GM18520 (cell line): Measurements from ENCODE around the gene FBXL4.

ENCODE experiments used
- ATAC-seq: cut with Tn5 transposase; IDR thresholded peaks from one replicate; pipeline ENCODE4 v1.9.1; 2021; ENCODE audit not compliant: unreplicated experiment

FBXL4 gene

GRCh38 chr6:98840385-98840784, 107.4 kb downstream of the FBXL4 start:
- no peak for ATAC-seq

- ATAC-seq = no peak
These were observed 107.9 kb downstream of the FBXL4 start for GRCh38 chr6:98839781-98840361.

- no peak for ATAC-seq
These were observed 108.8 kb downstream of the FBXL4 start for GRCh38 chr6:98838975-98839374.

- ATAC-seq = no peak
These were observed 109.7 kb downstream of the FBXL4 start for GRCh38 chr6:98838032-98838431.

- ATAC-seq = no peak
These were observed 110.5 kb downstream of the FBXL4 start for GRCh38 chr6:98836962-98837944.

GRCh38 chr6:98836025-98836961, 111.5 kb downstream of the FBXL4 start:
- ATAC-seq = no peak

- ATAC-seq = no peak
These were observed 112.4 kb downstream of the FBXL4 start for GRCh38 chr6:98835149-98836024.

GRCh38 chr6:98834060-98835031, 113.4 kb downstream of the FBXL4 start, which contains the start of gene POU3F2:
TSS of gene POU3F2 (plus strand) at chr6:98834574. CDS start at chr6:98834874, 300 bp downstream.
- ATAC-seq = peak; percentile 75

- no peak for ATAC-seq
These were observed 114.3 kb downstream of the FBXL4 start for GRCh38 chr6:98833307-98834059.

GRCh38 chr6:98833057-98833306, 114.8 kb downstream of the FBXL4 start:
- no peak for ATAC-seq

- ATAC-seq = no peak
These were observed 115.3 kb downstream of the FBXL4 start for GRCh38 chr6:98832284-98833056.

- no peak for ATAC-seq
These were observed 115.8 kb downstream of the FBXL4 start for GRCh38 chr6:98831959-98832283.

- ATAC-seq = no peak
These were observed 116.4 kb downstream of the FBXL4 start for GRCh38 chr6:98831057-98831958.

- ATAC-seq = no peak
These were observed 117.6 kb downstream of the FBXL4 start for GRCh38 chr6:98830146-98830545.

GRCh38 chr6:98828941-98829411, 118.8 kb downstream of the FBXL4 start:
- ATAC-seq = no peak

GRCh38 chr6:98828211-98828788, 119.4 kb downstream of the FBXL4 start:
- ATAC-seq = no peak
